Measurements from ENCODE around the gene TAF8.
"Not testable (repeated sequence)": the region's sequence is repeated elsewhere in the genome, so short reads cannot be mapped to it uniquely, and the experiment has no call there.

DNA sequence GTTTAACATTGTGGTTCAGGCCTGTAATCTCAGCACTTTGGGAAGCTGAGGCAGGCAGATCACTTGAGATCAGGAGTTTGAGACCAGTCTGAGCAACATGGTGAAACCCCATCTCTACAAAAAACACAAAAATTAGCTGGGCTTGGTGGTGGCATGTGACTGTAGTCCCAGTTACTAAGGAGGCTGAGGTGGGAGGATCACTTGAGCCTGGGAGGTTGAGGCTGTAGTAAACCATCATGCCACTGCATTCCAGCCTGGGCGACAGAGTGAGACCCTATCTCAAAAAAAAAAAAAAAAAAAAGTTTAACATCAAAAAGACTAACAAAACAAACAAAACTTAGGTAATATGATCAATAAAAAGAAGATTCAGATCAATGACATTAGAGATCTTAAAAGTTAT is 46.7 kb upstream of the TAF8 start:
- TF ChIP-seq CTCF (IDR thresholded peaks at IDR 0.05; ENCODE audit: insufficient read depth, low read length); POLR2AphosphoS5 (IDR thresholded peaks at IDR 0.05; ENCODE audit: low read depth); REST (IDR thresholded peaks at IDR 0.05; ENCODE audit: insufficient replicate concordance, low read depth); GABPA (IDR thresholded peaks at IDR 0.05; ENCODE audit: low read depth); SPI1 (IDR thresholded peaks at IDR 0.05; ENCODE audit: borderline replicate concordance, low read depth): not testable (repeated sequence)
